ENCODE measurements around the gene GOLPH3.
"Not testable (repeated sequence)": the region's sequence is repeated elsewhere in the genome, so short reads cannot be mapped to it uniquely, and the experiment has no call there.

The GOLPH3 gene

DNA sequence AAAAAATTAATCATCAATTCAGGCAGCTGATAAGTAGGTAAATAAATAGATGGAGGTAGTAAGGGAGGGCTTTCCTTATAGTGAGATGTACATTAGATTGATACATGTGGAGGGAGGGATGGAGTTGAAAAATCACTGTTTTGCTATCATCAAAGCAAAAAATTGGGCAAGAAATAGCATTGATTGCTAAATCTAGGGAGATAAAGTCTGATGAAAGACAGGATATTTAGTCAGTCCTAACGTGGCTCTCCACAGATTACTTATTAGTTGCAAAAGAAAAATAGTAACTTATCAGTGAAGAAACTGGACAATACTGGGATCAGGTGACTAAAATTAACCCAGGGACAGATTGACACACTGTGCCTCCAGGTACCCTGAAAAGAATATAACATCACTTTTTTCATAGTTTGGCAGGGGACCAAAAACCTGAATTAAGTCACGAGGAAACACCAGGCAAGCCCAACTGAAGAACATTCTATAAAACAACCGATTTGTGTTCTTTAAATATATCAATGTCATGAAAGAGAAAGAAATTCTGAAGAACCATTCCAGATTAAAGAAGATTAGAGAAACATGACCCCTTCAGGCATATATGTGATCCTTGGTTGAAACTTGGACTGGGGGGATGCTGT, 27.1 kb upstream of the GOLPH3 start:
- Histone ChIP-seq H3K36me3 (ENCODE audit: insufficient read depth, low read length) (no peaks in the 10 kb centered on the region), H2AFZ (ENCODE audit: low read length, unreplicated experiment) (no peak overlapping the region), H3K4me3 (ENCODE audit: low read depth, low read length) (peak overlapping the region; percentile 2; the same call in 1 of the 2 replicates), H3K79me2 (ENCODE audit: control insufficient read depth, insufficient read depth, low read length, unreplicated experiment) (no peaks in the 10 kb centered on the region), H3K27me3 (ENCODE audit: insufficient read depth, low read length) (no peaks in the 10 kb centered on the region), H3K27ac (ENCODE audit: low read depth, low read length) (peak overlapping the region; percentile 58), H3K4me1 (ENCODE audit: control insufficient read depth, insufficient read depth, low read length, unreplicated experiment) (peaks cover 23% of the 10 kb centered on the region)

DNA sequence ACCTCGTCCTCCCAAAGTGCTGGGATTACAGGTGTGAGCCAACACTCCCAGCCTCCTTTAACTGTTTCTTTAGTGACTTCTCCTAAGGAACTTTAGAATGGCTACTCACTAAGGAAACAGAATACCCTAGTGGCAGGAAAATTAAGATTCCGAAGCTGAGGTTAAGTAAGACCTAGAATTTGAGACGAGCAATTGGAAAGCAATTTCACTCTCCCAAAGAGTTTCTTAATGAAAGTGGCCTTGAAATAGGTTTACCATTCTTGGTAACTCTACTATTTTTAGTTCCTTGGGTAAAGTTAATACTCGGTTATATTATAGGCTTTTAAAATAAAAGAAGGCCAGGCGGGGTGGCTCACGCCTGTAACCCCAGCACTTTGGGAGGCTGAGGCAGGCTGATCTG, 22.9 kb upstream of the GOLPH3 start:
- peaks cover 26% of the 10 kb centered on the region for H3K4me1 ChIP-seq (ENCODE audit: control insufficient read depth, insufficient read depth, low read length, unreplicated experiment)

DNA sequence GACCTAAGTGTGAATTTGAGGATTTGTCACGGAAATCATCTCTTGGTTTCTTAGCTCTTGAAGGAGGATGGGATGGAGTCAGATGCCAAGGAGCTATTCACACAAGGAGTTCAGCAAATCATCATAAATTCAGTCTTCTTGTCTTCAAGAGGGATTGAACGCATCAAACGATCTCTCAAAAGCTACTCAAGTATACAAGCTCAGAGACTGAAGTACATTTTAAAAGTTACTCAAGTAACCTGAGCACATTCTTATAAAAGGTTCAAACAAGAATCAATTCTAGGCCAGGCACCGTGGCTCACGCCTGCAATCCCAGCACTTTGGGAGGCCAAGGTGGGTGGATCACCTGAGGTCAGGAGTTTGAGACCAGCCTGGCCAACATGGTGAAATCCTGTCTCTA, 21.1 kb upstream of the GOLPH3 start:
- Histone ChIP-seq H3K27me3 (ENCODE audit: insufficient read depth, low read length) (no peaks in the 10 kb centered on the region), H3K27ac (ENCODE audit: low read depth, low read length) (no peak overlapping the region), H3K36me3 (ENCODE audit: insufficient read depth, low read length) (no peaks in the 10 kb centered on the region), H3K4me3 (ENCODE audit: low read depth, low read length) (no peak overlapping the region), H3K79me2 (ENCODE audit: control insufficient read depth, insufficient read depth, low read length, unreplicated experiment) (no peaks in the 10 kb centered on the region), H2AFZ (ENCODE audit: low read length, unreplicated experiment) (no peak overlapping the region), H3K4me1 (ENCODE audit: control insufficient read depth, insufficient read depth, low read length, unreplicated experiment) (peaks cover 13% of the 10 kb centered on the region)

More for the DNA sequence above, 22.9 kb upstream of the GOLPH3 start:
- H3K79me2 ChIP-seq (ENCODE audit: control insufficient read depth, insufficient read depth, low read length, unreplicated experiment), result no peaks in the 10 kb centered on the region
- H3K4me3 ChIP-seq (ENCODE audit: low read depth, low read length), result no peak overlapping the region
- H3K27ac ChIP-seq (ENCODE audit: low read depth, low read length), result no peak overlapping the region
- no peaks in the 10 kb centered on the region for H3K27me3 ChIP-seq (ENCODE audit: insufficient read depth, low read length)
- no peaks in the 10 kb centered on the region for H3K36me3 ChIP-seq (ENCODE audit: insufficient read depth, low read length)
- no peak overlapping the region for H2AFZ ChIP-seq (ENCODE audit: low read length, unreplicated experiment)

DNA sequence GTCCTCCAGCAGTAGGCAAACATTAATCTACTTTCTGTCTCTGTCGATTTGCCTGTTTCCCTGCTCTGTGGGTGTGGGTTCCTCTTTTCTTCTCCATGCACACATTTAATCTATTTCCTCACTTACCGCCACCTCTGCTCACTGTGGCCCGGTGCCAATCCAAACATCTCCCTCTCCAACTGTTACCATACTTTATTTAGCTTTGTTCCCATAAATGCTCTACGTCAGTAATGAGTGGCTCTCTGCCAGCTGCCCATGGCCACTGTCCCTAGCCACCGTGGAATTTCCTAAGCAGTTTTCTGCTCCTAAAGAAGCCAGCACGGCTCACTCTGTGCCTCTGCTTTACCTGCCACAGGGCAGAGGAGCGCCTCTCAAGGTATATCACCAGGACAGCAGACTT, 19.5 kb upstream of the GOLPH3 start:
- Histone ChIP-seq H2AFZ (ENCODE audit: low read length, unreplicated experiment) (peak overlapping the region; percentile 9), H3K36me3 (ENCODE audit: insufficient read depth, low read length) (no peaks in the 10 kb centered on the region), H3K4me3 (ENCODE audit: low read depth, low read length) (peak overlapping the region; percentile 2), H3K27ac (ENCODE audit: low read depth, low read length) (peak overlapping the region; percentile 37; the same call in 1 of the 2 replicates), H3K4me1 (ENCODE audit: control insufficient read depth, insufficient read depth, low read length, unreplicated experiment) (peaks cover 10% of the 10 kb centered on the region), H3K79me2 (ENCODE audit: control insufficient read depth, insufficient read depth, low read length, unreplicated experiment) (no peaks in the 10 kb centered on the region), H3K27me3 (ENCODE audit: insufficient read depth, low read length) (no peaks in the 10 kb centered on the region)

DNA sequence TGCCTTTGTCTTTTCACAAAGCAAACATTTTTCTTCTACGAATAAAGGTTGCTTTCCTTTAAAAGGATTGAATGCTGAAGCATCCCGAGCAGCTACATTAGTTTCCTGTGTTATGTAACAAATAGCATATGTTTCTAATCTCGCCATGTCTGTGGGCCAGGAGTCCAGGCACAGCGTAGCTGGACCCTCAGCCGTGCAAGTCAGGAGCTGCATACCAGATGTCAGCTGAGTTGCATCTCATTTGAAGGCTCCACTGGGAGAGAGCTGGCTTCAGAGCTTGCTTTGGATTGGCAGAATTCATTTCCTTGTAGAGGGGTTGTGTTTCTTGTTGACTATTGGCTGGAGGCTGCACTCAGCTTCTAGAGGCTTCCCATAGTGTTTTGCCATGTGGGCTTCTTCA, 16.0 kb upstream of the GOLPH3 start:
- H3K4me1 ChIP-seq (ENCODE audit: control insufficient read depth, insufficient read depth, low read length, unreplicated experiment), result peaks cover 10% of the 10 kb centered on the region
- no peaks in the 10 kb centered on the region for H3K27me3 ChIP-seq (ENCODE audit: insufficient read depth, low read length)
- no peak overlapping the region for H3K27ac ChIP-seq (ENCODE audit: low read depth, low read length)
- no peaks in the 10 kb centered on the region for H3K36me3 ChIP-seq (ENCODE audit: insufficient read depth, low read length)
- H3K79me2 ChIP-seq (ENCODE audit: control insufficient read depth, insufficient read depth, low read length, unreplicated experiment), result no peaks in the 10 kb centered on the region
- no peak overlapping the region for H3K4me3 ChIP-seq (ENCODE audit: low read depth, low read length)
- no peak overlapping the region for H2AFZ ChIP-seq (ENCODE audit: low read length, unreplicated experiment)

DNA sequence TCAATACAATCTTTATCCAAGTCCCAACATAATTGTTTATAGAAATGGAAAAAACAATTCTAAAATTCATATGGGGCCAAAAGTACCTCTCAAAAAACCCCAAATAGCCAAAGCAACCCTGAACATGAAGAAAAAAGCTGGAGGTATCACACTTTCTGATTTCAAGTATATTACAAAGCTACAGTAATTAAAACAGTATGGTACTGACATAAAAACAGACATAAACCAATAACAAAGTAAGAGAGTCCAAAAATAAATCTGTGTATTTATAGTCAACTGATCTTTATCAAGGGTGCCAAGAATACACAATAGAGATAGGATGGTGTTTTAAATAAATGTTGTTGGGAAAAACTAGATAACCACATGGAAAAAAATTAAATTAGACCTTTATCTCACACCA, 13.6 kb upstream of the GOLPH3 start:
- H3K36me3 ChIP-seq (ENCODE audit: insufficient read depth, low read length), result no peaks in the 10 kb centered on the region
- H2AFZ ChIP-seq (ENCODE audit: low read length, unreplicated experiment), result no peak overlapping the region
- no peaks in the 10 kb centered on the region for H3K4me1 ChIP-seq (ENCODE audit: control insufficient read depth, insufficient read depth, low read length, unreplicated experiment)
- no peaks in the 10 kb centered on the region for H3K27me3 ChIP-seq (ENCODE audit: insufficient read depth, low read length)
- no peak overlapping the region for H3K4me3 ChIP-seq (ENCODE audit: low read depth, low read length)
- H3K79me2 ChIP-seq (ENCODE audit: control insufficient read depth, insufficient read depth, low read length, unreplicated experiment), result no peaks in the 10 kb centered on the region
- no peak overlapping the region for H3K27ac ChIP-seq (ENCODE audit: low read depth, low read length)

DNA sequence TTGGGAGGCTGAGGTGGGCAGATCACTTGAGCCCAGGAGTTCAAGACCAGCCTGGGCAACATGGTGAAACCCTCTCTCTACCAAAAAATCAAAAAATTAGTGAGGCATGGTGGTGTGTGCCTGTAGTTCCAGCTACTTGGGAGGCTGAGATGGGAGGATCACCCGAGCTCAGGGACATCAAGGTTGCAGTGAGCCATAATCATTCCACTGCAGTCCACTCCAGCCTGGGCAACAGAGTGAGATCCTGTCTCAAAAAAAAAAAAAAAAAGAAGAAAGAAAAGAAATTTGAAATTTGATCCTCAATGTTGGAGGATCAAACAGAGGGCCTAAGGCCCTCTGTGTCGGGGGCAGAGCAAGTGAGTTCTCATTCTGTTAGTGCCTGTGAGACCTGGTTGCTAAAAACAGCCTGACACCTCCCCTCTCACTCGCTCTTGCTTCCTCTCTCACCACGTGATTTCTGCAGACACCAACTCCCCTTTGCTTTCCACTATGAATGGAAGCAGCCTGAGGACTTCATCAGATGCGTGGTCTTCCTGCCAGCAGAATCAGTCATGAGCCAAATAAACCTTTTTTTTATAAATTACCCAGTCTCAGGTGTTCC, 8.4 kb upstream of the GOLPH3 start:
- H2AFZ ChIP-seq (ENCODE audit: low read length, unreplicated experiment), result no peak overlapping the region
- H3K79me2 ChIP-seq (ENCODE audit: control insufficient read depth, insufficient read depth, low read length, unreplicated experiment), result no peaks in the 10 kb centered on the region
- no peaks in the 10 kb centered on the region for H3K27me3 ChIP-seq (ENCODE audit: insufficient read depth, low read length)
- no peak overlapping the region for H3K27ac ChIP-seq (ENCODE audit: low read depth, low read length)
- H3K4me3 ChIP-seq (ENCODE audit: low read depth, low read length), result no peak overlapping the region
- H3K4me1 ChIP-seq (ENCODE audit: control insufficient read depth, insufficient read depth, low read length, unreplicated experiment), result no peaks in the 10 kb centered on the region
- no peaks in the 10 kb centered on the region for H3K36me3 ChIP-seq (ENCODE audit: insufficient read depth, low read length)

DNA sequence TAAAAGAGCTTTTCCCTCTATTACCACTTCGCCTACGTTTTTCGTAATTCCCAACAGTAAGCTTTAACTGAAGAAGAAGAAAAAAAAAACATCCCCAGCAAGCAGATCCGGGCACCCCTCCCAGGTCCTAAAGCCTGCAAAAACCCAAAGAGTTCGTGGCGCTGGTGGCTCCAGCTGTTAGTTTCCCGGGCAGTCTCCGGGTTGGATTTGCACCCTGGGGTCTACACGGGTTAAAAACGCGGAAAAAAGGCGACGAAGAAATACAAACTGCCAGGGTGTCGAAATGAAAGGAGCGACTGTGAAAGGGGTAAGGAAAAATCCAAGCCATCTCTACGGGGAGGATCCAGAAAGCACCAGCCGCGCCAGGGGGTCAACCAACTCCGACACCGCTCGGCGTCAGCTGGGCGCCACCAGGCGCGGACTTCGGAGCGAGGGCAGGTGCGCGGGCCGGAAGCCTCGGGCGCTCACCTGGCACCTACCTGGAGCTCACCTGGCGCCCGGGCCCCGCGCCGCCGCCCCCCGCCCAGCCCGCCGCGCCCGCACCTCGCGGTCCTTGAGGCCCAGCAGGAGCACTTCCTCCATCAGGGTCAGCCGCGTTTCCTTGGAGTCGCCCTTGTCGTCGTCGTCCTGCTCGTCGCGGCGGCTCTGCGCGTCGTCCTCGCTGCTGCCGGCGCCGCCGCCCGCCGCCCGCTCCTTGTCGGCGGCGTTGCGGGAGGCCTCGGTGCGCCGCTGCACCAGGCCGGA, 680 bp downstream of the GOLPH3 start:
- H3K27me3 ChIP-seq (ENCODE audit: insufficient read depth, low read length), result no peaks in the 10 kb centered on the region
- peak overlapping the region; percentile 70 for H2AFZ ChIP-seq (ENCODE audit: low read length, unreplicated experiment)
- peaks cover 19% of the 10 kb centered on the region for H3K36me3 ChIP-seq (ENCODE audit: insufficient read depth, low read length)
- peak overlapping the region; percentile 92 for H3K4me3 ChIP-seq (ENCODE audit: low read depth, low read length)
- peaks cover 61% of the 10 kb centered on the region for H3K79me2 ChIP-seq (ENCODE audit: control insufficient read depth, insufficient read depth, low read length, unreplicated experiment)
- peak overlapping the region; percentile 96 for H3K27ac ChIP-seq (ENCODE audit: low read depth, low read length)
- peaks cover 30% of the 10 kb centered on the region for H3K4me1 ChIP-seq (ENCODE audit: control insufficient read depth, insufficient read depth, low read length, unreplicated experiment)

DNA sequence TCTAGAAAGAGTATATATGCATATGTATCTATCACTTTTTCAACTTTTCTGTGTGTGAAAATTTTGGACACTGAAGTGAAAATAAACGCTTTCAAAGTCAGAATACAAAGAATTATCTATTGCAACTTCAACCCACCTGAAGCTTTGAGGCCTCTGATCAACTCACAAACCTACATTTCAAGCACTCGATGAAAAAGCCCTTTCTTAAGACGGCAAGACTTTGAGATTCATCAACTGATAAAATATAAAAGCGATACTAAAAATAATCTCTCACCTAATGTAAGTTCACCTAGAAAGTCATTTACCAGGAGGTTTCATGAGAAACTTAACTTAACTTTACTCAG, 1.2 kb downstream of the GOLPH3 start:
- Histone ChIP-seq H3K27me3 (ENCODE audit: insufficient read depth, low read length) (no peaks in the 10 kb centered on the region), H3K4me3 (ENCODE audit: low read depth, low read length) (peak overlapping the region; percentile 92), H3K4me1 (ENCODE audit: control insufficient read depth, insufficient read depth, low read length, unreplicated experiment) (peaks cover 30% of the 10 kb centered on the region), H3K36me3 (ENCODE audit: insufficient read depth, low read length) (peaks cover 24% of the 10 kb centered on the region), H2AFZ (ENCODE audit: low read length, unreplicated experiment) (no peak overlapping the region), H3K27ac (ENCODE audit: low read depth, low read length) (peak overlapping the region; percentile 96), H3K79me2 (ENCODE audit: control insufficient read depth, insufficient read depth, low read length, unreplicated experiment) (peaks cover 67% of the 10 kb centered on the region)

DNA sequence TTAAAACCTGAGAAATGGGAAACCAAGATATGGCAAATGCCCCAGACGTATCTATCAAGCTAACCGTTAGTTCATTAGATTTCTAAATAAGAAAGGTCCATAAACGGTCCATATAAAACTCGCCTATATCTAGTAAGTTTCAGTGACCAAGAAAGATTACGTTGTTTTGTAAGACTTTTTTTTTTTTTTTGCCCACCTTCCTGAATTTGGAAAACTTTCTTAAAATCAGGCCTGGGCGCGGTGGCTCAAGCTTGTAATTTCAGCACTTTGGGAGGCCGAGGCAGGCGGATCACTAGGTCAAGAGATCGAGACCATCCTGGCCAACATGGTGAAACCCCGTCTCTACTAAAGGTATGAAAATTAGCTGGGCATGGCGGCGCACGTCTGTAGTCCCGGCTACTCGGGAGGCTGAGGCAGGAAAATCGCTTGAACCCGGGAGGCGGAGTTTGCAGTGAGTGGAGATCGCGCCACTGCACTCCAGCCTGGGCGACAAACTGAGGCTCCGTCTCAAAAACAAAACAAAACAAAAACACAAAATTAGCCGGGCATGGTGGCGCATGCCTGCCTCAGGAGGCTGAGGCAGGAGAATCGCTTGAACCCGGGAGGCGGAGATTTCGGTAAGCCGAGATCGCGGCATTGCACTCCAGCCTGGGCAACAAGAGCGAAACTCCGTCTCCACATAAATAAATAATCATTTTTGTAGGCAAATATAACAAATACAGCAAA, 1.8 kb downstream of the GOLPH3 start:
- H3K79me2 ChIP-seq (ENCODE audit: control insufficient read depth, insufficient read depth, low read length, unreplicated experiment), result peaks cover 72% of the 10 kb centered on the region
- H3K27me3 ChIP-seq (ENCODE audit: insufficient read depth, low read length); H2AFZ ChIP-seq (ENCODE audit: low read length, unreplicated experiment): not testable (repeated sequence)
- peaks cover 30% of the 10 kb centered on the region for H3K36me3 ChIP-seq (ENCODE audit: insufficient read depth, low read length)
- H3K4me1 ChIP-seq (ENCODE audit: control insufficient read depth, insufficient read depth, low read length, unreplicated experiment), result peaks cover 30% of the 10 kb centered on the region
- peak overlapping the region; percentile 92 for H3K4me3 ChIP-seq (ENCODE audit: low read depth, low read length)
- H3K27ac ChIP-seq (ENCODE audit: low read depth, low read length), result peak overlapping the region; percentile 96
